HepG2 (cell line): ENCODE measurements around the gene RALY. TPM values are rescaled to one million over a fixed set of nuclear protein-coding genes. Genes with fewer than 3 reads are reported as not detected.

Experiments
- ATAC-seq: fragments of 200-7000 bp; cut with Tn5 transposase; 3 replicates; pipeline ENCODE4 v1.9.1; 2020; ENCODE audit warnings: mild to moderate bottlenecking, moderate library complexity
- BruUV-seq: library from RNA; stranded (reverse); fragments of 400-500 nt; replicated peaks from 2 replicates; lab custom pipeline; 2021; lab: Mats Ljungman, UMichigan
- CTCF ChIA-PET: fragments of 300-600 bp; formaldehyde crosslinking; extraction: SDS; loops from one replicate; lab custom pipeline; 2021; ENCODE audit warnings: low total read pairs, inconsistent platforms, low intra/inter-chr PET ratio; lab: Yijun Ruan, JAX
- POLR2A ChIA-PET: fragments of 350-600 bp; sonication (Branson Sonifier 250); formaldehyde crosslinking; loops from one replicate; lab custom pipeline; 2020; ENCODE audit warnings: antibody characterized with exemption, inconsistent platforms; lab: Yijun Ruan, JAX
- DNase-seq: peaks from one replicate; pipeline ENCODE4 v3.0.0-alpha.2; 2015; ENCODE audit warnings: low spot score
- FAIRE-seq: peaks from 3 replicates; lab custom pipeline; 2011; peaks lifted over from hg19 to GRCh38; lab: Jason Lieb, UNC
- H2AFZ ChIP-seq: one replicate; pipeline ENCODE4 v1.6.1; 2011; ENCODE audit warnings: low read length, inconsistent platforms
- H3K27ac ChIP-seq: fragments of 300-600 bp; 3 replicates; pipeline ENCODE4 v1.8.0; 2011; ENCODE audit warnings: mixed run types, mild to moderate bottlenecking, mixed read lengths, low read length, inconsistent platforms; ENCODE audit not compliant: insufficient read depth; ENCODE audit errors: extremely low read length
- H3K27me3 ChIP-seq, 2 experiments: fragments of 200-600 bp in 1 of 2; 2 replicates in 1 of 2; 3 replicates in 1 of 2; pipeline versions ENCODE4 v1.6.0 to v1.8.0; 2011; ENCODE audit warnings: low read length in 2 of 2, mild to moderate bottlenecking in 2 of 2, moderate library complexity in 2 of 2, inconsistent platforms in 1 of 2; ENCODE audit not compliant: insufficient read depth in 2 of 2, control insufficient read depth in 1 of 2
- H3K36me3 ChIP-seq, 2 experiments: fragments of 200-600 bp in 1 of 2; replicated peaks in 1 of 2; 2 replicates in 1 of 2; 3 replicates in 1 of 2; pipeline versions ENCODE4 v1.5.1 to v1.8.0; 2011; ENCODE audit warnings: low read length in 2 of 2, inconsistent platforms in 1 of 2; ENCODE audit not compliant: insufficient read depth in 2 of 2, control insufficient read depth in 1 of 2
- H3K4me1 ChIP-seq: 2 replicates; pipeline ENCODE4 v1.5.1; 2012; ENCODE audit warnings: low read length, inconsistent platforms; ENCODE audit not compliant: insufficient read depth
- H3K4me2 ChIP-seq: 2 replicates; pipeline ENCODE4 v1.6.0; 2011; ENCODE audit warnings: low read depth, low read length, inconsistent platforms
- H3K4me3 ChIP-seq, 3 experiments: fragments of 200-600 bp in 1 of 3; sonication (generic), shearing (Covaris generic) in 1 of 3; replicated peaks in 1 of 3; 2 replicates each; pipeline ENCODE4 v1.5.1; 2011 to 2016; ENCODE audit warnings: low read length in 3 of 3, inconsistent platforms in 2 of 3, low read depth in 2 of 3, mild to moderate bottlenecking in 2 of 3, control low read depth in 1 of 3, mixed read lengths in 1 of 3; ENCODE audit not compliant: insufficient read depth in 1 of 3
- H3K79me2 ChIP-seq: one replicate; pipeline ENCODE4 v1.6.1; 2011; ENCODE audit warnings: low read length, inconsistent platforms; ENCODE audit not compliant: insufficient read depth
- H3K9ac ChIP-seq: 2 replicates; pipeline ENCODE4 v1.6.0; 2011; ENCODE audit warnings: mild to moderate bottlenecking, low read depth, low read length, inconsistent platforms; ENCODE audit not compliant: insufficient read depth
- H3K9me3 ChIP-seq: 2 replicates; pipeline ENCODE4 v1.5.1; 2012; ENCODE audit warnings: mild to moderate bottlenecking, low read length
- H4K20me1 ChIP-seq: 2 replicates; pipeline ENCODE4 v1.6.0; 2011; ENCODE audit warnings: inconsistent platforms, mild to moderate bottlenecking, low read length, moderate library complexity; ENCODE audit not compliant: insufficient read depth
- ARID5B ChIP-seq: IDR thresholded peaks from 2 replicates; pipeline ENCODE4 v1.4.0; 2020; ENCODE audit warnings: mild to moderate bottlenecking, missing genetic modification reagents
- DNMT3B ChIP-seq: conservative IDR thresholded peaks from 2 replicates; pipeline ENCODE4 v1.6.1; 2016; ENCODE audit warnings: missing biosample characterization, control low read depth
- IKZF4 ChIP-seq: sonication (generic); formaldehyde crosslinking; IDR thresholded peaks from 2 replicates; pipeline ENCODE4 v1.5.1; 2020; ENCODE audit warnings: borderline replicate concordance, mild to moderate bottlenecking, low read depth, missing genetic modification reagents; ENCODE audit errors: not compliant biosample characterization
- KAT7 ChIP-seq: IDR thresholded peaks from 2 replicates; pipeline ENCODE4 v1.6.1; 2018; ENCODE audit warnings: borderline replicate concordance, missing compliant biosample characterization
- KLF16 ChIP-seq, 2 experiments: sonication (generic) in 1 of 2; formaldehyde crosslinking in 1 of 2; IDR thresholded peaks; 2 replicates each; pipeline versions ENCODE4 v1.6.1 to v1.8.0; 2016 to 2023; ENCODE audit warnings: missing genetic modification reagents in 2 of 2, missing compliant biosample characterization in 1 of 2
- NCOA1 ChIP-seq: sonication (generic); formaldehyde crosslinking; IDR thresholded peaks from 2 replicates; pipeline ENCODE4 v1.9.0; 2021; ENCODE audit warnings: missing genetic modification reagents
- ONECUT2 ChIP-seq: sonication (generic); formaldehyde crosslinking; IDR thresholded peaks from 2 replicates; pipeline ENCODE4 v1.4.0; 2020; ENCODE audit warnings: missing genetic modification reagents
- SMYD3 ChIP-seq: sonication (generic); formaldehyde crosslinking; IDR thresholded peaks from 2 replicates; pipeline ENCODE4 v1.8.1; 2023; ENCODE audit warnings: mild to moderate bottlenecking, missing genetic modification reagents
- TCF12 ChIP-seq, 2 experiments: fragments of 450-650 bp in 1 of 2; sonication (generic) in 1 of 2; formaldehyde crosslinking in 1 of 2; IDR thresholded peaks; 2 replicates each; pipeline versions ENCODE4 v1.6.1 to v1.8.0; 2017 to 2022; ENCODE audit warnings: antibody characterized with exemption in 1 of 2, mild to moderate bottlenecking in 1 of 2, missing genetic modification reagents in 1 of 2, moderate library complexity in 1 of 2
- YY1 ChIP-seq: IDR thresholded peaks from 2 replicates; pipeline ENCODE4 v1.6.1; 2011; ENCODE audit warnings: low read length, low read depth, moderate library complexity, mild to moderate bottlenecking; ENCODE audit not compliant: insufficient read depth, insufficient replicate concordance
- ZBTB7B ChIP-seq: sonication (generic); formaldehyde crosslinking; IDR thresholded peaks from 2 replicates; pipeline ENCODE4 v1.4.0; 2020; ENCODE audit warnings: missing genetic modification reagents
- ZNF225 ChIP-seq: sonication (generic); formaldehyde crosslinking; IDR thresholded peaks from 2 replicates; pipeline ENCODE4 v1.4.0; 2020; ENCODE audit warnings: mild to moderate bottlenecking, missing genetic modification reagents
- ZNF24 ChIP-seq: fragments of 450-650 bp; IDR thresholded peaks from 2 replicates; pipeline ENCODE4 v1.6.1; 2017; ENCODE audit warnings: antibody characterized with exemption, mild to moderate bottlenecking
- ZNF260 ChIP-seq: sonication (generic); formaldehyde crosslinking; IDR thresholded peaks from 2 replicates; pipeline ENCODE4 v1.4.0; 2020; ENCODE audit warnings: missing genetic modification reagents, low read depth, mild to moderate bottlenecking, borderline replicate concordance
- ZNF331 ChIP-seq: sonication (generic); formaldehyde crosslinking; IDR thresholded peaks from 2 replicates; pipeline ENCODE4 v1.4.0; 2020; ENCODE audit warnings: missing genetic modification reagents
- ZNF569 ChIP-seq: sonication (generic); formaldehyde crosslinking; IDR thresholded peaks from 2 replicates; pipeline ENCODE4 v1.5.0; 2020; ENCODE audit warnings: mild to moderate bottlenecking, missing genetic modification reagents, moderate library complexity, borderline replicate concordance
- WGBS: methylation state at CpG from one replicate; pipeline ENCODE4 v1.1.6; 2017; ENCODE audit warnings: low lambda C conversion rate; 5-methylcytosine and 5-hydroxymethylcytosine counted together
- in situ Hi-C: cut with HindIII; loops from 2 replicates; pipeline ENCODE4 v1.10.0; 2017; ENCODE audit warnings: low pct_unique_long_range_greater_than_20kb; ENCODE audit not compliant: extremely low pct_ligation_motif_present
- intact Hi-C: fragments of 100-400 bp; cut with micrococcal nuclease; formaldehyde crosslinking; loops from one replicate; pipeline ENCODE4 v1.10.0; 2022; ENCODE audit not compliant: unreplicated experiment
- polyA plus RNA-seq, 8 experiments: library from polyadenylated mRNA; depleted of rRNA in 3 of 8; stranded (reverse) in 7 of 8; unstranded in 1 of 8; fragments of >200 nt; fragmentation: Illumina TruSeq in 4 of 8; extraction: Trizol in 4 of 8; gene quantifications; 2 replicates each; pipeline versions ENCODE4 v1.2.1 to v1.2.3, GENCODE V29; 2011 to 2016; ENCODE audit warnings: low read depth in 4 of 8, missing spikeins in 1 of 8, mixed read lengths in 1 of 8; ENCODE audit not compliant: insufficient read depth in 1 of 8
- total RNA-seq, 5 experiments: library from RNA; depleted of rRNA; stranded (reverse); fragments of >200 nt; fragmentation: Illumina TruSeq; extraction: Trizol; gene quantifications; 2 replicates each; pipeline ENCODE4 v1.2.3, GENCODE V29; 2016; ENCODE audit warnings: low read depth in 1 of 5
- TF ChIP-seq, protein P1 (sequence below): sonication (generic); formaldehyde crosslinking; conservative IDR thresholded peaks from 2 replicates; pipeline ENCODE4 v1.8.1; 2023; ENCODE audit warnings: missing genetic modification reagents

The RALY gene
- total and polyA plus RNA-seq, 2 of the 13 experiments (the other 11 are each of a cell fraction or from before 2014, with no cell fraction given), result 178 to 186 TPM

- TSS peak; percentile 87 for BruUV-seq
- ChIA-PET POLR2A (interaction anchor here (0.6 to 5.1 kb wide), 41 partner anchors 9 to 503 kb away, joined by 3 to 315 read pairs (median 5); partner anchors contain the start of genes CBFA2T2, CHMP4B, EIF2S2 and ITCH), CTCF (no interaction called here)
- H3K4me2 ChIP-seq, result peak overlapping the region; percentile 93
- H2AFZ ChIP-seq, result peak overlapping the region; percentile 21
- 0 out of 5 replicates have a peak, but pooled peaks cover 1 to 6% of the 10 kb centered on the region in 2 experiments for H3K36me3 ChIP-seq
- FAIRE-seq (no peak), ATAC-seq (peak; percentile 19), DNase-seq (no peak)
- H3K9me3 ChIP-seq, result no peaks in the 10 kb centered on the region
- WGBS, result 6% methylated on average over 20 of the region's 20 CpGs
- intact Hi-C loops (loop anchor here (2.0 to 5.0 kb wide), 2 partner anchors 30 to 45 kb away; no protein-coding TSS in a partner anchor), in situ Hi-C loops (no loop called here)
- H3K9ac ChIP-seq, result peak overlapping the region; percentile 86
- H3K27ac ChIP-seq, result peak overlapping the region; percentile 87
- peak overlapping the region; percentile 65 to 98 (median 76) for H3K4me3 ChIP-seq
- H3K4me1 ChIP-seq, result peaks cover 46% of the 10 kb centered on the region
- H3K79me2 ChIP-seq, result peaks cover 49% of the 10 kb centered on the region
- H3K27me3 ChIP-seq, result no peaks in the 10 kb centered on the region; a peak in 1 of 5 replicates
- H4K20me1 ChIP-seq, result peaks cover 31% of the 10 kb centered on the region
- TF ChIP-seq ZNF24, result no peak
- 0 out of 2 replicates have a peak, but pooled peaks have one; percentile 8 for TF ChIP-seq ZBTB7B (CRISPR knock-in tag)
- no peak; the same call in 1 of the 2 replicates for TF ChIP-seq KAT7
- no peak; the same call in none of the 2 replicates for TF ChIP-seq ZNF331 (CRISPR knock-in tag)
- no peak for TF ChIP-seq TCF12 (IDR thresholded peaks at IDR 0.05)
- TF ChIP-seq TCF12 (CRISPR knock-in tag; IDR thresholded peaks at IDR 0.05), result 0 out of 2 replicates have a peak, but pooled peaks have one; percentile 35
- peak; percentile 57 for TF ChIP-seq IKZF4 (CRISPR knock-in tag)
- TF ChIP-seq, protein P1, sequence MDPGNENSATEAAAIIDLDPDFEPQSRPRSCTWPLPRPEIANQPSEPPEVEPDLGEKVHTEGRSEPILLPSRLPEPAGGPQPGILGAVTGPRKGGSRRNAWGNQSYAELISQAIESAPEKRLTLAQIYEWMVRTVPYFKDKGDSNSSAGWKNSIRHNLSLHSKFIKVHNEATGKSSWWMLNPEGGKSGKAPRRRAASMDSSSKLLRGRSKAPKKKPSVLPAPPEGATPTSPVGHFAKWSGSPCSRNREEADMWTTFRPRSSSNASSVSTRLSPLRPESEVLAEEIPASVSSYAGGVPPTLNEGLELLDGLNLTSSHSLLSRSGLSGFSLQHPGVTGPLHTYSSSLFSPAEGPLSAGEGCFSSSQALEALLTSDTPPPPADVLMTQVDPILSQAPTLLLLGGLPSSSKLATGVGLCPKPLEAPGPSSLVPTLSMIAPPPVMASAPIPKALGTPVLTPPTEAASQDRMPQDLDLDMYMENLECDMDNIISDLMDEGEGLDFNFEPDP (CRISPR knock-in tag), result 0 out of 2 replicates have a peak, but pooled peaks have one; percentile 14
- TF ChIP-seq ZNF569 (CRISPR knock-in tag), result no peak; the same call in 1 of the 2 replicates
- no peak for TF ChIP-seq YY1
- TF ChIP-seq ZNF225 (CRISPR knock-in tag), result peak; percentile 91; the same call in 1 of the 2 replicates
- 0 out of 2 replicates have a peak, but pooled peaks have one; percentile 4 for TF ChIP-seq ONECUT2 (CRISPR knock-in tag)
- TF ChIP-seq SMYD3 (CRISPR knock-in tag), result no peak
- TF ChIP-seq ZNF260 (CRISPR knock-in tag), result 0 out of 2 replicates have a peak, but pooled peaks have one; percentile 41
- peak; percentile 76; the same call in 1 of the 2 replicates for TF ChIP-seq DNMT3B
- TF ChIP-seq KLF16 (CRISPR knock-in tag; IDR thresholded peaks at IDR 0.05), result no peak
- peak; percentile 75 for TF ChIP-seq NCOA1 (CRISPR knock-in tag)
- TF ChIP-seq ARID5B (CRISPR knock-in tag), result no peak
Measured at GRCh38 chr20:33992145-33992922, 1.4 kb upstream of the RALY start.
